GM12878 (cell line): Measurements from ENCODE around the gene SNRPA. TPM values are rescaled to one million over a fixed set of nuclear protein-coding genes. Genes with fewer than 3 reads are reported as not detected.

ENCODE experiments used
- ATF2 ChIP-seq: IDR thresholded peaks from 2 replicates; pipeline ENCODE4 v1.6.1; 2012; ENCODE audit warnings: low read length, inconsistent platforms
- BHLHE40 ChIP-seq, 2 experiments: fragments of 450-650 bp in 1 of 2; IDR thresholded peaks; 2 replicates each; pipeline ENCODE4 v1.6.1; 2011 to 2017; ENCODE audit warnings: low read depth in 2 of 2, borderline replicate concordance in 1 of 2, improper control_type of control experiment in 1 of 2, low read length in 1 of 2, mild to moderate bottlenecking in 1 of 2
- CREM ChIP-seq: IDR thresholded peaks from 2 replicates; pipeline ENCODE4 v1.6.1; 2014; ENCODE audit warnings: antibody characterized with exemption, low read depth
- E2F8 ChIP-seq: fragments of 450-650 bp; IDR thresholded peaks from 2 replicates; pipeline ENCODE4 v1.6.1; 2018; ENCODE audit warnings: mild to moderate bottlenecking, low read depth, moderate library complexity; ENCODE audit not compliant: partially characterized antibody
- ELK1 ChIP-seq: IDR thresholded peaks from 2 replicates; pipeline ENCODE4 v1.6.1; 2012; ENCODE audit warnings: low read depth, low read length, improper control_type of control experiment
- ESRRA ChIP-seq: IDR thresholded peaks from 2 replicates; pipeline ENCODE4 v1.6.1; 2012; ENCODE audit warnings: mild to moderate bottlenecking, low read length, improper control_type of control experiment
- EZH2 ChIP-seq: IDR thresholded peaks from 2 replicates; pipeline ENCODE4 v1.6.1; 2012; ENCODE audit warnings: low read depth, mild to moderate bottlenecking, control low read depth, inconsistent platforms, low read length, borderline replicate concordance; ENCODE audit not compliant: control insufficient read depth
- HDAC6 ChIP-seq: fragments of 200-600 bp; sonication (generic); IDR thresholded peaks from one replicate; pipeline ENCODE4 v1.8.0; 2017; ENCODE audit warnings: antibody characterized with exemption; ENCODE audit not compliant: unreplicated experiment
- MEF2B ChIP-seq: fragments of 450-650 bp; IDR thresholded peaks from 2 replicates; pipeline ENCODE4 v1.6.1; 2018; ENCODE audit warnings: mild to moderate bottlenecking, moderate library complexity; ENCODE audit not compliant: partially characterized antibody, poor library complexity, severe bottlenecking
- NR2C1 ChIP-seq: fragments of 450-650 bp; IDR thresholded peaks from 2 replicates; pipeline ENCODE4 v1.6.1; 2017; ENCODE audit warnings: antibody characterized with exemption, mild to moderate bottlenecking, moderate library complexity
- ZBED1 ChIP-seq: IDR thresholded peaks from 2 replicates; pipeline ENCODE4 v1.6.1; 2016; ENCODE audit warnings: borderline replicate concordance
- ZBTB11 ChIP-seq: fragments of 450-650 bp; formaldehyde crosslinking; IDR thresholded peaks from 2 replicates; pipeline ENCODE4 v1.5.0; 2022; ENCODE audit warnings: mild to moderate bottlenecking, missing genetic modification characterization
- ZBTB40 ChIP-seq: fragments of 450-650 bp; IDR thresholded peaks from 2 replicates; pipeline ENCODE4 v1.6.1; 2016; ENCODE audit warnings: mild to moderate bottlenecking, moderate library complexity, borderline replicate concordance
- ZNF24 ChIP-seq: fragments of 450-650 bp; IDR thresholded peaks from 2 replicates; pipeline ENCODE4 v1.6.1; 2017; ENCODE audit warnings: antibody characterized with exemption, mild to moderate bottlenecking
- polyA plus RNA-seq, 11 experiments: library from polyadenylated mRNA; depleted of rRNA in 4 of 11; unstranded in 6 of 11; stranded (reverse) in 5 of 11; fragments of >200 nt; fragmentation: Nextera tagmentation in 4 of 11; fragmentation: Illumina TruSeq in 1 of 11; extraction: Ambion mirVana in 4 of 11; extraction: Trizol in 1 of 11; gene quantifications; 1 replicate in 1 of 11; 2 replicates in 10 of 11; pipeline versions ENCODE4 v1.2.1 to v1.2.3, GENCODE V29; 2011 to 2016; ENCODE audit warnings: inconsistent platforms in 2 of 11, missing spikeins in 2 of 11, low read depth in 1 of 11
- total RNA-seq, 4 experiments: library from RNA; depleted of rRNA in 3 of 4; stranded (reverse); fragments of >200 nt in 3 of 4; fragmentation: Illumina TruSeq in 1 of 4; extraction: Trizol in 1 of 4; gene quantifications; 2 replicates each; pipeline versions ENCODE4 v1.2.1 to v1.2.3, GENCODE V29; 2013 to 2021

Gene SNRPA
- total and polyA plus RNA-seq, 10 of the 15 experiments (the other 5 are each of a cell fraction or from before 2014, with no cell fraction given) = 14.8 to 299 (median 202) TPM

- TF ChIP-seq ZBTB11 (CRISPR knock-in tag) (no peak), E2F8 (no peak), ZBED1 (no peak), MEF2B (no peak), ESRRA (no peak), CREM (peak; percentile 7; the same call in 1 of the 2 replicates), ELK1 (no peak; the same call in 1 of the 2 replicates), HDAC6 (no peak), ZNF24 (no peak), ZBTB40 (peak; percentile 69; the same call in 1 of the 2 replicates), BHLHE40 (IDR thresholded peaks at IDR 0.05; ENCODE audit: borderline replicate concordance in 1 of 2, low read depth in 2 of 2, low read length in 1 of 2) (peak; percentile 8 to 68; a peak in 1 of 4 replicates), EZH2 (no peak), NR2C1 (no peak), ATF2 (no peak)
Observed at GRCh38 chr19:40777937-40778705, 27.1 kb downstream of the SNRPA start, which contains the start of gene RAB4B (continued).
